ENCODE measurements around the gene USP3.

The USP3 gene

DNA sequence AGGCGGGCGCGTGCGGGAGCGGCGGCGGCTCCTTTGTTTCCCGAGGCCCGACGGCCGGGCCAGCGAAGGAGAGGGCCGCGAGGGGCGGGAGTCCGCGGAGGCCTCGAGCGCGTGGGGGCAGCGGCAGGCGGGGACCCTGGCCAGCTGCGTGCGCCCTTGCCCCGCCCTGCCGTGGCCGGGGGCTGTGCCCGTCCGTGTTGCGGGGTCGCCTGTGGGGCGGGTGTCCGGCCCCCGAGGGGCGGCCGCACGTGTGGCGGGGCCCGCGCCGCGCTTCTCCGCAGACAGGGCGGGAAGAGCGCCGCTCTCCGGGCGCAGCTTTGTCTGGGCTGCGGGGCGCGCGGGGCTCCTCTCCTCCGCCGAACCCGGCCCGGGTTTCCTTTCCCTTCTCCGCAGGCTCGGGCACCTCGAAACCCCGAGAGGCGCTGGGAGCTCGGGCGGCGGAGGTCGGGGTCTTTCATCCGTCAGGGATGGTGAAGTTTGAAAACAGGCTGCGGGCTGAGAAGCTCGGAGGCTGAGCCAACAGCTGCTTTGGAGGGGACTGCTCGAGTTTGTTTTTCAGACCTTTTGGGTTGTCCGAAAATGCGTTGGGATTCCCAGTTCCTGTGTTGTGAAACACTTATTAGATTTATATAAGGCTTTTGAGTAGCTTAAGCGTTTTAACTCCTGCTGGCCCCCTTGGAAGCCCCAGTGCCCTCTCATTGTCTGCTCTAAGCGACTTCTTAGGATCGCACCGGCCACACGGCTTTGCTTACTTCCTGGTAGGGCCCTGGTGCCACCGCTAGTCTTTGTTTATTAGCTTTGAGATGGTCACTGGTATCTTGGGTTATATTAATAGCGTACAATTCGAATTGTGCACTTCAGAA is 817 bp downstream of the USP3 start:
- peak; percentile 50 for DNase-seq (ENCODE audit: low spot score)
- WGBS, 2 donors (ENCODE audit: extremely low coverage in 2 of 2, insufficient read length in 2 of 2, insufficient replicate concordance in 1 of 2): no CpG with 5 or more reads among the region's 79 CpGs

DNA sequence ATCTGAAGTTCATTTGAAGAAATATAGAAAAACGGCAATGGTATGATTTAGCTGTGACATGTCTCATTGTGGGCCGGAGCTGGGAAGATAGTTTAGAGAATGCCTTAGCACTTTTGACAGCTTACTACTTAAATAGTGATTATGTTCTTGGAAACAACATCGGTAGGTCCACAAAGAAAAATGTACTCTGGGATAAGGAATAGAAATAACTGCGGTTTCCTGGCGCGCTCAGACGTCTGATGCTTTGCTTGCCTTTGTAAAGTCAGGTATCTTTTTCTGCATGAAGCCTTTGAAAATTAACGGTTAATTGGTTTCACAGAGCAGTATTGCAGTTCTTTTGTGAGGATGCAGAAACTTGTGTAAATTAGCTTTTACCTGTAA is 1.4 kb downstream of the USP3 start:
- no CpG with 5 or more reads among the region's 8 CpGs for WGBS, 2 donors (ENCODE audit: extremely low coverage in 2 of 2, insufficient read length in 2 of 2, insufficient replicate concordance in 1 of 2)
- Histone ChIP-seq H3K4me1 (ENCODE audit: control insufficient read depth in 2 of 2, insufficient read depth in 1 of 2, low read depth in 1 of 2, low read length in 2 of 2) (peaks cover 10 to 44% of the 10 kb centered on the region in 2 donors), H3K4me3 (ENCODE audit: low read length in 2 of 2) (peak overlapping the region; percentile 93 to 99), H2BK12ac (ENCODE audit: low read length) (no peak overlapping the region), H4K91ac (ENCODE audit: low read depth, low read length, poor library complexity) (no peak overlapping the region), H3K14ac (ENCODE audit: low read length) (no peak overlapping the region), H3K23ac (ENCODE audit: low read depth, low read length, poor library complexity) (no peak overlapping the region), H2BK15ac (ENCODE audit: low read length) (no peak overlapping the region), H2BK5ac (ENCODE audit: low read length) (no peak overlapping the region), H3K9me3 (replicated peaks in 1 of 2; ENCODE audit: control insufficient read depth in 2 of 2, insufficient read depth in 1 of 2, low read depth in 1 of 2, low read length in 2 of 2) (no peaks in the 10 kb centered on the region), H3K18ac (ENCODE audit: low read length) (no peak overlapping the region), H3K36me3 (replicated peaks in 1 of 2; ENCODE audit: control insufficient read depth in 2 of 2, insufficient read depth in 2 of 2, low read length in 2 of 2) (no peaks in the 10 kb centered on the region), H3K27ac (replicated peaks; ENCODE audit: low read length) (no peak overlapping the region), H3K9ac (ENCODE audit: low read depth, low read length, poor library complexity) (no peak overlapping the region), H2BK120ac (ENCODE audit: low read depth, low read length) (no peak overlapping the region), H2AFZ (ENCODE audit: low read length) (peak overlapping the region; percentile 86), H2AK5ac (ENCODE audit: low read depth, low read length) (no peak overlapping the region), H4K8ac (ENCODE audit: low read depth, low read length) (no peak overlapping the region), H3K4me2 (ENCODE audit: insufficient read depth, low read length, poor library complexity, severe bottlenecking) (peak overlapping the region; percentile 45), H3K4ac (ENCODE audit: low read length) (no peak overlapping the region), H3K27me3 (ENCODE audit: control insufficient read depth in 3 of 3, insufficient read depth in 3 of 3, low read depth in 1 of 3, low read length in 3 of 3) (peaks cover 0 to 31% (median 0%) of the 10 kb centered on the region in 3 experiments), H3K79me1 (ENCODE audit: low read depth, low read length) (peaks cover 3% of the 10 kb centered on the region)
- no peak for DNase-seq (ENCODE audit: low spot score)

More for the DNA sequence above, 817 bp downstream of the USP3 start:
- Histone ChIP-seq H2BK120ac (ENCODE audit: low read depth, low read length) (peak overlapping the region; percentile 9), H4K91ac (ENCODE audit: low read depth, low read length, poor library complexity) (no peak overlapping the region), H3K14ac (ENCODE audit: low read length) (peak overlapping the region; percentile 76), H3K27me3 (ENCODE audit: control insufficient read depth in 3 of 3, insufficient read depth in 3 of 3, low read depth in 1 of 3, low read length in 3 of 3) (peaks cover 0 to 35% (median 0%) of the 10 kb centered on the region in 3 experiments), H3K9ac (ENCODE audit: low read depth, low read length, poor library complexity) (peak overlapping the region; percentile 99), H3K4me3 (ENCODE audit: low read length in 2 of 2) (peak overlapping the region; percentile 93 to 99), H3K4ac (ENCODE audit: low read length) (no peak overlapping the region), H4K8ac (ENCODE audit: low read depth, low read length) (no peak overlapping the region), H3K27ac (replicated peaks; ENCODE audit: low read length) (peak overlapping the region; percentile 63), H2BK12ac (ENCODE audit: low read length) (no peak overlapping the region), H3K4me1 (ENCODE audit: control insufficient read depth in 2 of 2, insufficient read depth in 1 of 2, low read depth in 1 of 2, low read length in 2 of 2) (peaks cover 10 to 39% of the 10 kb centered on the region in 2 donors), H2AK5ac (ENCODE audit: low read depth, low read length) (peak overlapping the region; percentile 50), H3K23ac (ENCODE audit: low read depth, low read length, poor library complexity) (peak overlapping the region; percentile 80), H3K4me2 (ENCODE audit: insufficient read depth, low read length, poor library complexity, severe bottlenecking) (peak overlapping the region; percentile 45), H2AFZ (ENCODE audit: low read length) (peak overlapping the region; percentile 86), H3K36me3 (replicated peaks in 1 of 2; ENCODE audit: control insufficient read depth in 2 of 2, insufficient read depth in 2 of 2, low read length in 2 of 2) (no peaks in the 10 kb centered on the region), H2BK15ac (ENCODE audit: low read length) (no peak overlapping the region), H3K18ac (ENCODE audit: low read length) (peak overlapping the region; percentile 99), H2BK5ac (ENCODE audit: low read length) (peak overlapping the region; percentile 68), H3K9me3 (replicated peaks in 1 of 2; ENCODE audit: control insufficient read depth in 2 of 2, insufficient read depth in 1 of 2, low read depth in 1 of 2, low read length in 2 of 2) (no peaks in the 10 kb centered on the region), H3K79me1 (ENCODE audit: low read depth, low read length) (peaks cover 3% of the 10 kb centered on the region)

DNA sequence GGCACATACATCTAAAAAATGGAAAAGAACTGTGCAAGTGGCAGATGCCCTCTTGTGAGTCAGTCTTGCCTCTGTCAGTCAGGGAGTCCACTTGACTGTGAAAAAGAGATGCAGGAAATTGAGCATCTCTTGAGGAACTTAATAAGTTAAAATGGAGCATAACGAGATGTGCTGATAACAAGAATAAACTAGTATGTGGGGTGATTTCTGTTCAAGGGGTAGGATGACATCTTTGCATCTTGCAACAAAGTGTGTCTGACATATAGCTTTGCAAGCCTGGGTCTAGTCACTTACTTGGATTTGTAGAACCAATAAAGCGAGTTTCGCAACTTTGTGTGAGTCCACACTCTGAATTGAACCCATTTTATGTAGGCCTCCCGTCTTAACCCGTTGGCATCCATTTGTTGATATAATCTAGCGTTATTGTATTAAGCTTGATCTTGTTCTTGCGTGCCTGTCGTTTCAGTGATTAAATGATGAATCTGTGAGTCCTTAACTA is 2.2 kb downstream of the USP3 start:
- Histone ChIP-seq H2BK5ac (ENCODE audit: low read length) (no peak overlapping the region), H3K36me3 (replicated peaks in 1 of 2; ENCODE audit: control insufficient read depth in 2 of 2, insufficient read depth in 2 of 2, low read length in 2 of 2) (no peaks in the 10 kb centered on the region), H3K18ac (ENCODE audit: low read length) (no peak overlapping the region), H4K8ac (ENCODE audit: low read depth, low read length) (no peak overlapping the region), H2AFZ (ENCODE audit: low read length) (no peak overlapping the region), H2BK120ac (ENCODE audit: low read depth, low read length) (no peak overlapping the region), H3K23ac (ENCODE audit: low read depth, low read length, poor library complexity) (no peak overlapping the region), H3K4me3 (ENCODE audit: low read length in 2 of 2) (peak overlapping the region in 1 of 2 donors; percentile 93), H4K91ac (ENCODE audit: low read depth, low read length, poor library complexity) (no peak overlapping the region), H3K14ac (ENCODE audit: low read length) (no peak overlapping the region), H3K79me1 (ENCODE audit: low read depth, low read length) (peaks cover 3% of the 10 kb centered on the region), H3K4ac (ENCODE audit: low read length) (no peak overlapping the region), H2AK5ac (ENCODE audit: low read depth, low read length) (no peak overlapping the region), H3K4me2 (ENCODE audit: insufficient read depth, low read length, poor library complexity, severe bottlenecking) (no peak overlapping the region), H3K9me3 (replicated peaks in 1 of 2; ENCODE audit: control insufficient read depth in 2 of 2, insufficient read depth in 1 of 2, low read depth in 1 of 2, low read length in 2 of 2) (no peaks in the 10 kb centered on the region), H3K4me1 (ENCODE audit: control insufficient read depth in 2 of 2, insufficient read depth in 1 of 2, low read depth in 1 of 2, low read length in 2 of 2) (peaks cover 10 to 44% of the 10 kb centered on the region in 2 donors), H3K9ac (ENCODE audit: low read depth, low read length, poor library complexity) (no peak overlapping the region), H2BK12ac (ENCODE audit: low read length) (no peak overlapping the region), H2BK15ac (ENCODE audit: low read length) (no peak overlapping the region), H3K27me3 (ENCODE audit: control insufficient read depth in 3 of 3, insufficient read depth in 3 of 3, low read depth in 1 of 3, low read length in 3 of 3) (peaks cover 0 to 24% (median 0%) of the 10 kb centered on the region in 3 experiments), H3K27ac (replicated peaks; ENCODE audit: low read length) (no peak overlapping the region)
- no CpG with 5 or more reads among the region's 8 CpGs for WGBS, 2 donors (ENCODE audit: extremely low coverage in 2 of 2, insufficient read length in 2 of 2, insufficient replicate concordance in 1 of 2)
- DNase-seq (ENCODE audit: low spot score): no peak
